SK-N-SH (cell line): Measurements from ENCODE around the gene SH3D21.

Experiments
- GABPA ChIP-seq: IDR thresholded peaks from 2 replicates; pipeline ENCODE4 v1.4.0; 2012; ENCODE audit warnings: low read depth, mild to moderate bottlenecking
- NRF1 ChIP-seq: IDR thresholded peaks from 2 replicates; pipeline ENCODE4 v1.6.1; 2012; ENCODE audit warnings: low read depth, mild to moderate bottlenecking, low read length
- POLR2AphosphoS5 ChIP-seq: IDR thresholded peaks from 2 replicates; pipeline ENCODE4 v1.6.1; 2012; ENCODE audit warnings: low read depth, low read length
- SIN3A ChIP-seq: IDR thresholded peaks from 2 replicates; pipeline ENCODE4 v1.6.1; 2012; ENCODE audit warnings: low read depth, mild to moderate bottlenecking, low read length, moderate library complexity, borderline replicate concordance
- TEAD4 ChIP-seq: IDR thresholded peaks from 2 replicates; pipeline ENCODE4 v1.4.0; 2012; ENCODE audit warnings: mild to moderate bottlenecking, borderline replicate concordance; ENCODE audit not compliant: insufficient read depth
- YY1 ChIP-seq: IDR thresholded peaks from 2 replicates; pipeline ENCODE4 v1.4.0; 2012; ENCODE audit warnings: low read depth, mild to moderate bottlenecking
- TF ChIP-seq, protein P1 (sequence below): IDR thresholded peaks from 2 replicates; pipeline ENCODE4 v1.4.0; 2012; ENCODE audit warnings: low read depth
- TF ChIP-seq, protein P2 (sequence below): fragments of 200-600 bp; sonication (generic); IDR thresholded peaks from 2 replicates; pipeline ENCODE4 v1.6.1; 2017; ENCODE audit warnings: antibody characterized with exemption, mild to moderate bottlenecking, moderate library complexity
- TF ChIP-seq, protein P3 (sequence below): IDR thresholded peaks from 2 replicates; pipeline ENCODE4 v1.4.0; 2012; ENCODE audit warnings: low read depth, borderline replicate concordance
- TF ChIP-seq, protein P4 (sequence below): IDR thresholded peaks from 2 replicates; pipeline ENCODE4 v1.6.1; 2012; ENCODE audit warnings: mild to moderate bottlenecking, low read depth, low read length, moderate library complexity

DNA sequence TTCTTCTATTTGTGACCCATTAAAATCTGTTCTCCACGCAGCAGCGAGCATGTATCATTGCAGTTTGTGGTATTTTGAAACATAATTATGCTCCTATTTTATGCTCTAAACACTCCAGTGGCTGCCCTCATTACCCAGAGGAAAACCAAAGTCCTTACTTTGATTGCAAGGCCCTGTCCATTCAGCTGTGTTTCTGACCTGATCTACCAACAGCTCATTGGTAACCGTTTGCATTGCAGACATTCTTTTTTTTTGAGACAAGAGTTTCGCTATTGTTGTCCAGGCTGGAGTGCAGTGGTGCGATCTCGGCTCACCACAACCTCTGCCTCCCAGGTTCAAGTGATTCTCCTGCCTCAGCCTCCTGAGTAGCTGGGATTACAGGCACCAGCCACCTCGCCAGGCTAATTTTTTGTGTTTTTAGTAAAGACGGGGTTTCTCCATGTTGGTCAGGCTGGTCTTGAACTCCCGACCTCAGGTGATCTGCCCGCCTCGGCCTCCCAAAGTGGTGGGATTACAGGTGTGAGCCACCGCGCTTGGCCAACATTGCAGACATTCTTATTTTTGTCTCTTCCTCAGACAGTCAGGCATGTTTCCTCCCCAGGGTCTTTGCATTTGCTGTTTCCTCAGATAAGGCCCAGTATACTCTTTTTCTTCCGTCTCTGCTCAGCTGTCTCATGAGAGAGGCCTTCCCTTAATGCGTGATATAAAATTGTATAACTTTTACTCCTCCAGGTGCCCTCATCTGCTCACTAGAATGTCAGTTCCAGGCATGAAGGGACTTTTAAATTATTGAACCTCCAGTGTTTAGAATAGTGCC is 49.4 kb upstream of the SH3D21 start:
- TF ChIP-seq TEAD4, result no peak
- TF ChIP-seq, protein P1, sequence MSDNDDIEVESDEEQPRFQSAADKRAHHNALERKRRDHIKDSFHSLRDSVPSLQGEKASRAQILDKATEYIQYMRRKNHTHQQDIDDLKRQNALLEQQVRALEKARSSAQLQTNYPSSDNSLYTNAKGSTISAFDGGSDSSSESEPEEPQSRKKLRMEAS, result no peak
- no peak for TF ChIP-seq SIN3A
- TF ChIP-seq YY1, result no peak
- TF ChIP-seq, protein P2, sequence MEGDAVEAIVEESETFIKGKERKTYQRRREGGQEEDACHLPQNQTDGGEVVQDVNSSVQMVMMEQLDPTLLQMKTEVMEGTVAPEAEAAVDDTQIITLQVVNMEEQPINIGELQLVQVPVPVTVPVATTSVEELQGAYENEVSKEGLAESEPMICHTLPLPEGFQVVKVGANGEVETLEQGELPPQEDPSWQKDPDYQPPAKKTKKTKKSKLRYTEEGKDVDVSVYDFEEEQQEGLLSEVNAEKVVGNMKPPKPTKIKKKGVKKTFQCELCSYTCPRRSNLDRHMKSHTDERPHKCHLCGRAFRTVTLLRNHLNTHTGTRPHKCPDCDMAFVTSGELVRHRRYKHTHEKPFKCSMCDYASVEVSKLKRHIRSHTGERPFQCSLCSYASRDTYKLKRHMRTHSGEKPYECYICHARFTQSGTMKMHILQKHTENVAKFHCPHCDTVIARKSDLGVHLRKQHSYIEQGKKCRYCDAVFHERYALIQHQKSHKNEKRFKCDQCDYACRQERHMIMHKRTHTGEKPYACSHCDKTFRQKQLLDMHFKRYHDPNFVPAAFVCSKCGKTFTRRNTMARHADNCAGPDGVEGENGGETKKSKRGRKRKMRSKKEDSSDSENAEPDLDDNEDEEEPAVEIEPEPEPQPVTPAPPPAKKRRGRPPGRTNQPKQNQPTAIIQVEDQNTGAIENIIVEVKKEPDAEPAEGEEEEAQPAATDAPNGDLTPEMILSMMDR, result no peak
- TF ChIP-seq POLR2AphosphoS5, result no peak
- TF ChIP-seq GABPA, result no peak
- TF ChIP-seq, protein P3, sequence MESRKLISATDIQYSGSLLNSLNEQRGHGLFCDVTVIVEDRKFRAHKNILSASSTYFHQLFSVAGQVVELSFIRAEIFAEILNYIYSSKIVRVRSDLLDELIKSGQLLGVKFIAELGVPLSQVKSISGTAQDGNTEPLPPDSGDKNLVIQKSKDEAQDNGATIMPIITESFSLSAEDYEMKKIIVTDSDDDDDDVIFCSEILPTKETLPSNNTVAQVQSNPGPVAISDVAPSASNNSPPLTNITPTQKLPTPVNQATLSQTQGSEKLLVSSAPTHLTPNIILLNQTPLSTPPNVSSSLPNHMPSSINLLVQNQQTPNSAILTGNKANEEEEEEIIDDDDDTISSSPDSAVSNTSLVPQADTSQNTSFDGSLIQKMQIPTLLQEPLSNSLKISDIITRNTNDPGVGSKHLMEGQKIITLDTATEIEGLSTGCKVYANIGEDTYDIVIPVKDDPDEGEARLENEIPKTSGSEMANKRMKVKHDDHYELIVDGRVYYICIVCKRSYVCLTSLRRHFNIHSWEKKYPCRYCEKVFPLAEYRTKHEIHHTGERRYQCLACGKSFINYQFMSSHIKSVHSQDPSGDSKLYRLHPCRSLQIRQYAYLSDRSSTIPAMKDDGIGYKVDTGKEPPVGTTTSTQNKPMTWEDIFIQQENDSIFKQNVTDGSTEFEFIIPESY, result no peak
- TF ChIP-seq NRF1, result no peak
- TF ChIP-seq, protein P4, sequence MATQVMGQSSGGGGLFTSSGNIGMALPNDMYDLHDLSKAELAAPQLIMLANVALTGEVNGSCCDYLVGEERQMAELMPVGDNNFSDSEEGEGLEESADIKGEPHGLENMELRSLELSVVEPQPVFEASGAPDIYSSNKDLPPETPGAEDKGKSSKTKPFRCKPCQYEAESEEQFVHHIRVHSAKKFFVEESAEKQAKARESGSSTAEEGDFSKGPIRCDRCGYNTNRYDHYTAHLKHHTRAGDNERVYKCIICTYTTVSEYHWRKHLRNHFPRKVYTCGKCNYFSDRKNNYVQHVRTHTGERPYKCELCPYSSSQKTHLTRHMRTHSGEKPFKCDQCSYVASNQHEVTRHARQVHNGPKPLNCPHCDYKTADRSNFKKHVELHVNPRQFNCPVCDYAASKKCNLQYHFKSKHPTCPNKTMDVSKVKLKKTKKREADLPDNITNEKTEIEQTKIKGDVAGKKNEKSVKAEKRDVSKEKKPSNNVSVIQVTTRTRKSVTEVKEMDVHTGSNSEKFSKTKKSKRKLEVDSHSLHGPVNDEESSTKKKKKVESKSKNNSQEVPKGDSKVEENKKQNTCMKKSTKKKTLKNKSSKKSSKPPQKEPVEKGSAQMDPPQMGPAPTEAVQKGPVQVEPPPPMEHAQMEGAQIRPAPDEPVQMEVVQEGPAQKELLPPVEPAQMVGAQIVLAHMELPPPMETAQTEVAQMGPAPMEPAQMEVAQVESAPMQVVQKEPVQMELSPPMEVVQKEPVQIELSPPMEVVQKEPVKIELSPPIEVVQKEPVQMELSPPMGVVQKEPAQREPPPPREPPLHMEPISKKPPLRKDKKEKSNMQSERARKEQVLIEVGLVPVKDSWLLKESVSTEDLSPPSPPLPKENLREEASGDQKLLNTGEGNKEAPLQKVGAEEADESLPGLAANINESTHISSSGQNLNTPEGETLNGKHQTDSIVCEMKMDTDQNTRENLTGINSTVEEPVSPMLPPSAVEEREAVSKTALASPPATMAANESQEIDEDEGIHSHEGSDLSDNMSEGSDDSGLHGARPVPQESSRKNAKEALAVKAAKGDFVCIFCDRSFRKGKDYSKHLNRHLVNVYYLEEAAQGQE, result no peak
